GM12865 (cell line): ENCODE data around the gene ZNF701.
"Not testable (repeated sequence)": the region's sequence is repeated elsewhere in the genome, so short reads cannot be mapped to it uniquely, and the experiment has no call there.

Source experiments
- DNase-seq: peaks from one replicate; pipeline ENCODE4 v3.0.0; 2010; ENCODE audit warnings: low read depth
- H3K4me3 ChIP-seq: 2 replicates; pipeline ENCODE4 v1.5.1; 2011; ENCODE audit warnings: mild to moderate bottlenecking, low read depth, low read length, control low read depth
- CTCF ChIP-seq: IDR thresholded peaks from 2 replicates; pipeline ENCODE4 v1.5.1; 2011; ENCODE audit warnings: low read length, control low read depth, low read depth, inconsistent platforms; ENCODE audit not compliant: insufficient read depth; ENCODE audit errors: missing control alignments

The ZNF701 gene

GRCh38 chr19:52533901-52534300 lies 36.2 kb upstream of the ZNF701 start:
- no peak for DNase-seq
- TF ChIP-seq CTCF, result no peak
- H3K4me3 ChIP-seq, result no peak overlapping the region

GRCh38 chr19:52535385-52535770 lies 34.7 kb upstream of the ZNF701 start:
- H3K4me3 ChIP-seq, result peak overlapping the region; percentile 52

GRCh38 chr19:52535771-52536447 lies 34.2 kb upstream of the ZNF701 start:
- TF ChIP-seq CTCF, result no peak
- peak; percentile 86 for DNase-seq
- H3K4me3 ChIP-seq, result peak overlapping the region; percentile 52

More at GRCh38 chr19:52535385-52535770, 34.7 kb upstream of the ZNF701 start:
- not testable (repeated sequence) for DNase-seq

GRCh38 chr19:52536448-52536800 lies 33.7 kb upstream of the ZNF701 start:
- H3K4me3 ChIP-seq, result peak overlapping the region; percentile 36
- peak; percentile 25 for DNase-seq
- no peak for TF ChIP-seq CTCF

- DNase-seq, H3K4me3 ChIP-seq: not testable (repeated sequence)
These were observed 31.3 kb upstream of the ZNF701 start for GRCh38 chr19:52538815-52539214.

- DNase-seq, H3K4me3 ChIP-seq: not testable (repeated sequence)
These were observed 28.9 kb upstream of the ZNF701 start for GRCh38 chr19:52541176-52541575.

GRCh38 chr19:52541608-52542007 lies 28.5 kb upstream of the ZNF701 start:
- no peak overlapping the region for H3K4me3 ChIP-seq
- DNase-seq, result no peak
- TF ChIP-seq CTCF, result no peak

- DNase-seq, H3K4me3 ChIP-seq: not testable (repeated sequence)
These were observed 27.5 kb upstream of the ZNF701 start for GRCh38 chr19:52542541-52542940.

GRCh38 chr19:52542984-52543664 lies 27.0 kb upstream of the ZNF701 start:
- TF ChIP-seq CTCF, result no peak

More at GRCh38 chr19:52542984-52543664, 27.0 kb upstream of the ZNF701 start:
- DNase-seq, result peak; percentile 72
- H3K4me3 ChIP-seq, result no peak overlapping the region
